ENCODE results near the gene BCL2L13.
"Not testable (repeated sequence)": the region's sequence is repeated elsewhere in the genome, so short reads cannot be mapped to it uniquely, and the experiment has no call there.

Gene BCL2L13

DNA sequence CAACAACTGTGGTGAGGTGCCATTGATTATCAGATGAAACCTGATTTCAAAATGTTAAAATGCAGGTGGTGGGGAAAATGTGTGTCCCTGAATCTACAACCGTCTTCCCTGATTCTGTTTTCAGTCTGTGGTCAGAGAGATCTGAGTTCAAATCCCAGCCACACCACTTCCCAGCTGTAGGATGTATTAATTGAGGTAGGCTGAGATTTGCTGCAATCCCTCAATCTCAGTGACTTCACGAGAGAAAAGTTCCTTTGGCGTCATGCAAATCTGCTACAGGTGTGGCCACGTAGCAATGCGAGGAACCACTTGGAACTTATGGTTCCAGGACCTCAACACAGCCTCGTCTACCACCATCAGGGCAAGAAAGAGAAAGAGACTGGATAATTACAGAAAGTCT is 56.2 kb downstream of the BCL2L13 start:
- no peak for DNase-seq (ENCODE audit: low read depth in 2 of 3, low spot score in 2 of 3)

- DNase-seq (ENCODE audit: low read depth in 2 of 3, low spot score in 2 of 3), result no peak
These were observed 57.4 kb downstream of the BCL2L13 start for GRCh38 chr22:17695986-17696385.

- DNase-seq (ENCODE audit: low read depth in 2 of 3, low spot score in 2 of 3), result not testable (repeated sequence)
These were observed 58.6 kb downstream of the BCL2L13 start for GRCh38 chr22:17697196-17697595.

DNA sequence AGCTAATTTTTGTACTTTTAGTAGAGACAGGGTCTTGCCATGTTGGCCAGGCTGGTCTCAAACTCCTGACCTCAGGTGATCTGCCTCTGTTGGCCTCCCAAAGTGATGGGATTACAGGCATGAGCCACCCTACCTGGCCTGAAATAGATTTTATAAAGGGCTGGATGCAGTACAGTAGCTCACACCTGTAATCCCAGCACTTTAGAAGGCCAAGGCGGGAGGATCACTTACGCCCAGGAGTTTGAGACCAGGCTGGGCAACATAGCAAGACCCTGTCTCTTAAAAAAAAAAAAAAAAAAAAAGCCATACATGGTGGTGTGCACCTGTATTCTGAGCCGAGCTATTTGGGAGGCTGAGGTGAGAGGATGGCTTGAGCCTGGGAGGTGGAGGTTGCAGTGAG is 59.7 kb downstream of the BCL2L13 start:
- DNase-seq (ENCODE audit: low read depth in 2 of 3, low spot score in 2 of 3), result not testable (repeated sequence)

- DNase-seq (ENCODE audit: low read depth in 2 of 3, low spot score in 2 of 3), result no peak
These were observed 60.4 kb downstream of the BCL2L13 start for GRCh38 chr22:17698948-17699347.

- DNase-seq (ENCODE audit: low read depth in 2 of 3, low spot score in 2 of 3), result no peak
These were observed 61.3 kb downstream of the BCL2L13 start for GRCh38 chr22:17699696-17700340.

DNA sequence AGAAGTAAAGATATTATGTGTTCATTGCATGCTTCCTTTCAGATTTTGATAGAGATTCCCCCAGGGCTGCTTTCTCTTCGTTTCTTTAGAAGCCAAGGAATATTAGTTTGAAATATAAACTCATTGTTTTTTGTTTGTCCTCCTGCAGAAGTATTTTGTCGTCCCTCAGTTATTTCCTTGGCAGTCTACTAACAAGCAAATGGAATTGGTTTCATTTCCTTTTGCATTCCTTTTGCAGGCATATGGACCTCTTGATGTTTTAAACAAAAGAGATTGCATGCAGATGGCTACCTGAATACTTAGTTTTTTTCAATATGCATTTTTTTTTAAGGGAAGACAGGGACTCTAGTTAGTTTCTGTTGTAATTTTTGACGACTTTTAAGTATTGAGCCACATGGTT is 62.2 kb downstream of the BCL2L13 start:
- no peak for DNase-seq (ENCODE audit: low read depth in 2 of 3, low spot score in 2 of 3)

GRCh38 chr22:17703811-17704210 is 65.3 kb downstream of the BCL2L13 start:
- no peak for DNase-seq (ENCODE audit: low read depth in 2 of 3, low spot score in 2 of 3)

DNA sequence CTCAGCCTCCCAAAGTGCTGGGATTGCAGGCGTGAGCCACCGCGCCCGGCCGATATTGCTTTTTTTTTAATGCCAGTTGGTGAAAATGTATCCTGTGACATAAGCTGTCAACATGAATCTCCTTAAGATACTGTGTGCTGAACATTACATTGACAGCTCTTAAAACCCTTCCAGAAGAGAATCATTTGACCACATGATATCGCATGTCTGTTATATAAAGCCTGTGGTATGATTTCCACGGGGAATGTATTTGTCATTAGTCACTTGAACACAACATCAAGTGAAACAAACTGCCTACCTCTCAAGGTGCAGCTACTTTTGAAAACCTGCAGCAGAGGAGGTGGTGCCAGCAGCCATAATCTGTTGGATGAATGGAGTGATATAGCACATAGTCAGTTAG is 67.0 kb downstream of the BCL2L13 start:
- no peak for DNase-seq (ENCODE audit: low read depth in 2 of 3, low spot score in 2 of 3)

- DNase-seq (ENCODE audit: low read depth in 2 of 3, low spot score in 2 of 3), result peak in 2 of 3 experiments; percentile 4 to 17
These were observed 67.7 kb downstream of the BCL2L13 start for GRCh38 chr22:17705951-17706900.

DNA sequence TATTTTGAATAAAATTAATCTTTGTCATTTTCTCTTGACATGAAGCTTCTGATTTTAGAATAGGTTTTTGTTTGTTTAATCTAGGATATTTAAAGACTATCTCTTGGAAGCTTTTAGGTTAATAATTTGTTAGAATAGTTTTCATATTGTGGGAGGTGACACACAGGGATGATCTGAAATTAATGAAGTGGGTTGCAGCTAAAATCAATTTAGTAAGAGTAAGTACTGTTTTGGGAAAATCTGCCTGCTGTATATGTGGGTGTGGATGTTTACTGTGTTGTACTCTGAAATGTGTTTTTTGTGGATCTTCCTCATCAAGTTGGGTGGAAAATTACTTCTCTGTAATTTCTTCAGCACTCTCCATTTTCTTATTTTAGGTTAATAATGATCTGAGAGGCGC is 68.4 kb downstream of the BCL2L13 start:
- no peak for DNase-seq (ENCODE audit: low read depth in 2 of 3, low spot score in 2 of 3)

DNA sequence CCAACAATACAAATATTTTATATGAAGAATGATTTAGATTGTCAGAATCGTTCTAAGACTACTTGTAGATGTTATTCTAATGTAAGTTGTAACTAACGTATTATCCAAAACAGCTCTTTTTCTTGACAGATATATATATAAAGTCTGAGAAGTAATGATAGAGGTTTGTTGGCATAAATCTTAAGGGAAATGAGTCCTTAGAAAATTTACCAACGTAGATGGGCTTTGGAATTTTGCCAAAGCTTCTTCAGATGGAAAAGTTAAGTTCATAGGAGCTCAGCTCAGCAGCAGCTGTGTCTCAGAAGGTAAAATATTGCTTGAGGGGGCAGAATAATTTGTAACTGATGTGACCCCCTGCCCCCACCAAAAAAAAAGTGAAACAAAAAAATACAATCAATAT is 69.0 kb downstream of the BCL2L13 start:
- DNase-seq (ENCODE audit: low read depth in 2 of 3, low spot score in 2 of 3), result no peak

GRCh38 chr22:17710023-17710422 is 71.5 kb downstream of the BCL2L13 start:
- DNase-seq (ENCODE audit: low read depth in 2 of 3, low spot score in 2 of 3), result no peak

DNA sequence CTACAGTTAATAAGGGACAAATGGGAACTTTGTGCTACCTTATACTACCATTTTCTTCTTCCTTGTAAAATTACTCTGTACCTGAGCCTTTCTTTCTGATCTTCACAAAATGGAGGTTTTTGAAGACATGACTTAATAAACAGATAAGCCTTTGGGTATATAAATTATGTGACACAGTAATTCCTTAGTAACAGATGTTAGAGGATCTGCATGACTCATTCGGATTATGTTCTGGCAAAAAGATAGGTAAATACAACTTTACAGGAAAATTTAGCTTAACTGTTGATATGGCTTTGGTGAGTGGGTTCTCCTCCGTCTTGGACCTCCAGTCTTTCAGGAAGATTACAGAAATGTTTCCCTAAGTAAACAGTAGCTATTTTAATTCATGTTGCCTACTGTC is 73.9 kb downstream of the BCL2L13 start:
- no peak for DNase-seq (ENCODE audit: low read depth in 2 of 3, low spot score in 2 of 3)

- DNase-seq (ENCODE audit: low read depth in 2 of 3, low spot score in 2 of 3), result no peak
These were observed 78.0 kb downstream of the BCL2L13 start for GRCh38 chr22:17716529-17716928.

DNA sequence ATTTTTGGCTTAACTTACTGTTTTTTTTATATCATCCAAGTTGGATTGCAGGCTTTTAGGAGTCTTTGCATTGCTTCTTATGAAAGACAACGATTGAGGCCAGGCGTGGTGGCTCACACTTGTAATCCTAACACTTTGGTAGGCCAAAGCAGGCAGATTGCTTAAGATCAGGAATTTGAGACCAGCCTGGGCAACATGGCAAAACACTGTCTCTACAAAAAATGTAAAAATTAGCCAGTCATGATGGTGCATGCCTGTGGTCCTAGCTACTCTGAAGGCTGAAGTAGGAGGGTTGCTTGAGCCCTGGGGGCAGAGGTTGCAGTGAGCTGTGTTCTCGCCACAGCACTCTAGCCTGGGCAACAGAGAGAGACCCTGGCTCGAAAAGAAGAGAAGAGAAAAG is 79.2 kb downstream of the BCL2L13 start:
- DNase-seq (ENCODE audit: low read depth in 2 of 3, low spot score in 2 of 3), result no peak

GRCh38 chr22:17719911-17720310 is 81.4 kb downstream of the BCL2L13 start:
- no peak for DNase-seq (ENCODE audit: low read depth in 2 of 3, low spot score in 2 of 3)

DNA sequence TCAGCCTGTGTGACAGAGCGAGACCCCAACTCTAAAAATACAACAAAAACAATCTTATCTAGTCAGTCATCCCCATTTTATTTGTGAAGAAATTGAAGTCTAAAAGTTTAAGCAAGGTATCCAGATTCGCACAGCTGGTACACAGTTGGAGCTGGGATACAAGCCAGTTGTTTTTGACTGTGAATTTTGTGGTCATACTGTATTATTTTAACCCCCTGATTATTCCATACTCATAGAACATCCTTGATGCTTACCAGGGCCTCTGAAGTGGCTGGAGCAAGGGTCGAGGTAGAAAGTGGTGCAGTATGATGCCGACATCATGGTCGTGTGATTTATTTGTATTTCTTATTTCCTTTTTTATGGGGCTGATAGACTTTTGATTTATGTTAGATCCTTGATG is 85.7 kb downstream of the BCL2L13 start:
- DNase-seq (ENCODE audit: low read depth in 2 of 3, low spot score in 2 of 3), result no peak

DNA sequence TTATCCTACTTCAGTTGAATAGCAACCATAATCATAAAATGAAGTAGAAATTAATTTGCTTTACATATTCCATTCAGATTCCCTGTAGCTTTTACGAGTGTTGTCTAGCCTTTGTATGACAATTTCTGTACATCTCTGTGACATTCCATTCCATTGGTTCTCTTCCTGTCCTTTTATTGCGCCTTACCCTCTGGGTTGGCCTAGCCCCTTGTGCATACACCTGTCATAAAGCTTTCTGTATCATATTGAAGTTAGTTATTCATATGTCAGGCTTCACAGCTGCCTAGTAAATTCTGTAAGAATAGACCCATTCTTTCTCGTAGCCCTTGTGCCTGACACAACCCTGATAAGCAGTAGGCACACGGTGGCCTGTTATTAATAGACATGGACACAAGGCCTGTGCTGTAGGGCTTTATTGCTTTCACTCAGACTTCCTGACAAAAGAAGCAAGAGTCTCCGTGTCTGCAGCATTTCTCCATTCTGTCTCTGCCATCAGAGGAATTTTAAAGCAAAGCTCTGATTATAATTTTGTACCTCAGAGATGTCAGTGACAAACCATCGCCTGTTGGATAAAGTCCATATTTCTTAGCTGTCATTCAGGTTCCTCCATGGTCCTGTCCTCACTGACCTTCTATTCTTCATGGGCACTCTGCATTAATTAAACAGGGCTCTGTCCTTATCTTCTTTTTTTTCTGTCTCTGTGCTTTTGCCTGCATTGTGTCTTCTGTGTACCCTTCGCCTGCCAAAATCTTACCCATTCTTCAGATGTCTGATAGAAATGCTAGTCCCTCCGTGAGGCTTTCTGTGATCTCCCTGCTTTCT is 86.3 kb downstream of the BCL2L13 start:
- no peak for DNase-seq (ENCODE audit: low read depth in 2 of 3, low spot score in 2 of 3)

GRCh38 chr22:17725500-17725796 is 86.9 kb downstream of the BCL2L13 start:
- no peak for DNase-seq (ENCODE audit: low read depth in 2 of 3, low spot score in 2 of 3)

- no peak for DNase-seq (ENCODE audit: low read depth in 2 of 3, low spot score in 2 of 3)
These were observed 87.7 kb downstream of the BCL2L13 start for GRCh38 chr22:17726006-17726927.

All from activated CD8-positive, alpha-beta memory T cell treated with anti-CD3 and anti-CD28 coated beads for 48 hours (primary cell).